Adrenal gland (tissue), 5 donors: ENCODE measurements around the gene RHOBTB1.

Experiments
- CTCF ChIP-seq, 6 experiments: fragments of 450-650 bp in 4 of 6; fragments of 200-600 bp in 2 of 6; sonication (generic) in 1 of 6; IDR thresholded peaks; 1 replicate in 5 of 6; 2 replicates in 1 of 6; pipeline versions ENCODE4 v1.5.1 to v1.8.0; 2016 to 2021; ENCODE audit warnings: antibody characterized with exemption in 6 of 6, mild to moderate bottlenecking in 2 of 6, moderate library complexity in 1 of 6
- POLR2A ChIP-seq, 2 donors: fragments of 450-650 bp; IDR thresholded peaks; one replicate each; pipeline ENCODE4 v1.6.1; 2017; ENCODE audit warnings: antibody characterized with exemption in 2 of 2, mild to moderate bottlenecking in 2 of 2, moderate library complexity in 1 of 2
- donor health status: DM: no; HTN: no; CAD: no.

- TF ChIP-seq CTCF (IDR thresholded peaks at IDR 0.05) (no peak), POLR2A (IDR thresholded peaks at IDR 0.05) (no peak)
Observed at GRCh38 chr10:60906411-60906810, 37.6 kb downstream of the RHOBTB1 start.
